HEK293 (cell line): ENCODE data around the gene LHB.

Experiments
- KLF1 ChIP-seq: fragments of 450-650 bp; formaldehyde crosslinking; IDR thresholded peaks from 2 replicates; pipeline ENCODE4 v1.5.1; 2016; ENCODE audit warnings: missing biosample characterization, missing genetic modification characterization
- KLF10 ChIP-seq: fragments of 450-650 bp; IDR thresholded peaks from 2 replicates; pipeline ENCODE4 v1.5.1; 2018; ENCODE audit warnings: missing biosample characterization, mild to moderate bottlenecking, missing genetic modification characterization
- KLF16 ChIP-seq: fragments of 450-650 bp; formaldehyde crosslinking; IDR thresholded peaks from 2 replicates; pipeline ENCODE4 v1.5.1; 2017; ENCODE audit warnings: missing biosample characterization, missing genetic modification characterization
- KLF7 ChIP-seq: fragments of 450-650 bp; formaldehyde crosslinking; IDR thresholded peaks from 2 replicates; pipeline ENCODE4 v1.5.1; 2016; ENCODE audit warnings: missing biosample characterization, missing genetic modification characterization, borderline replicate concordance
- KLF9 ChIP-seq: fragments of 450-650 bp; formaldehyde crosslinking; IDR thresholded peaks from 2 replicates; pipeline ENCODE4 v1.5.1; 2016; ENCODE audit warnings: missing biosample characterization, missing genetic modification characterization, low read depth
- OVOL3 ChIP-seq: fragments of 450-650 bp; formaldehyde crosslinking; IDR thresholded peaks from 2 replicates; pipeline ENCODE4 v1.5.1; 2016; ENCODE audit warnings: missing biosample characterization, missing genetic modification characterization
- SP2 ChIP-seq: fragments of 450-650 bp; formaldehyde crosslinking; IDR thresholded peaks from 2 replicates; pipeline ENCODE4 v1.5.1; 2016; ENCODE audit warnings: missing biosample characterization, missing genetic modification characterization
- TCF7L2 ChIP-seq: IDR thresholded peaks from 2 replicates; pipeline ENCODE4 v1.6.1; 2011; ENCODE audit warnings: low read depth, mild to moderate bottlenecking, inconsistent platforms, low read length, moderate library complexity, borderline replicate concordance
- ZBTB20 ChIP-seq: fragments of 450-650 bp; formaldehyde crosslinking; IDR thresholded peaks from 2 replicates; pipeline ENCODE4 v1.5.1; 2016; ENCODE audit warnings: missing biosample characterization, missing genetic modification characterization
- ZBTB7A ChIP-seq: fragments of 450-650 bp; formaldehyde crosslinking; IDR thresholded peaks from 2 replicates; pipeline ENCODE4 v1.5.1; 2016; ENCODE audit warnings: low read depth, missing biosample characterization, missing genetic modification characterization
- ZFHX2 ChIP-seq: fragments of 450-650 bp; formaldehyde crosslinking; conservative IDR thresholded peaks from 2 replicates; pipeline ENCODE4 v1.5.1; 2016; ENCODE audit warnings: missing biosample characterization, missing genetic modification characterization
- ZFP69B ChIP-seq: fragments of 450-650 bp; formaldehyde crosslinking; IDR thresholded peaks from 2 replicates; pipeline ENCODE4 v1.5.1; 2016; ENCODE audit warnings: missing biosample characterization, missing genetic modification characterization
- ZIC2 ChIP-seq: fragments of 450-650 bp; formaldehyde crosslinking; IDR thresholded peaks from 2 replicates; pipeline ENCODE4 v1.5.1; 2016; ENCODE audit warnings: missing biosample characterization, missing genetic modification characterization
- ZNF133 ChIP-seq: fragments of 450-650 bp; formaldehyde crosslinking; IDR thresholded peaks from 2 replicates; pipeline ENCODE4 v1.5.1; 2016; ENCODE audit warnings: missing biosample characterization, missing genetic modification characterization
- ZNF138 ChIP-seq: fragments of 450-650 bp; formaldehyde crosslinking; IDR thresholded peaks from 2 replicates; pipeline ENCODE4 v1.5.1; 2016; ENCODE audit warnings: missing biosample characterization, missing genetic modification characterization, borderline replicate concordance
- ZNF341 ChIP-seq: fragments of 450-650 bp; formaldehyde crosslinking; IDR thresholded peaks from 2 replicates; pipeline ENCODE4; 2016; ENCODE audit warnings: low read depth, missing biosample characterization, missing genetic modification characterization
- ZNF473 ChIP-seq: fragments of 450-650 bp; formaldehyde crosslinking; IDR thresholded peaks from 2 replicates; pipeline ENCODE4 v1.5.1; 2017; ENCODE audit warnings: missing biosample characterization, missing genetic modification characterization
- ZNF560 ChIP-seq: fragments of 450-650 bp; formaldehyde crosslinking; IDR thresholded peaks from 2 replicates; pipeline ENCODE4 v1.5.1; 2017; ENCODE audit warnings: missing biosample characterization, missing genetic modification characterization, borderline replicate concordance
- TF ChIP-seq, protein P1 (sequence below): IDR thresholded peaks from 2 replicates; pipeline ENCODE4 v1.6.1; 2011; ENCODE audit warnings: mild to moderate bottlenecking, low read depth, low read length, borderline replicate concordance
- TF ChIP-seq, protein P2 (sequence below): fragments of 450-650 bp; formaldehyde crosslinking; IDR thresholded peaks from 2 replicates; pipeline ENCODE4 v1.5.1; 2016; ENCODE audit warnings: missing biosample characterization, missing genetic modification characterization
- TF ChIP-seq, protein P3 (sequence below): fragments of 450-650 bp; formaldehyde crosslinking; IDR thresholded peaks from 2 replicates; pipeline ENCODE4 v1.5.1; 2017; ENCODE audit warnings: missing biosample characterization, missing genetic modification characterization
- TF ChIP-seq, protein P4 (sequence below): fragments of 450-650 bp; formaldehyde crosslinking; IDR thresholded peaks from 2 replicates; pipeline ENCODE4 v1.5.1; 2016; ENCODE audit warnings: missing biosample characterization, missing genetic modification characterization
- TF ChIP-seq, protein P5 (sequence below): fragments of 450-650 bp; formaldehyde crosslinking; IDR thresholded peaks from 2 replicates; pipeline ENCODE4 v1.5.1; 2017; ENCODE audit warnings: missing biosample characterization, missing genetic modification characterization
- TF ChIP-seq, protein P6 (sequence below): fragments of 450-650 bp; formaldehyde crosslinking; IDR thresholded peaks from 2 replicates; pipeline ENCODE4; 2016; ENCODE audit warnings: missing biosample characterization, missing genetic modification characterization
- TF ChIP-seq, protein P7 (sequence below): fragments of 450-650 bp; formaldehyde crosslinking; IDR thresholded peaks from 2 replicates; pipeline ENCODE4 v1.5.1; 2016; ENCODE audit warnings: missing biosample characterization, missing genetic modification characterization
- TF ChIP-seq, protein P8 (sequence below): fragments of 450-650 bp; formaldehyde crosslinking; optimal IDR thresholded peaks from 2 replicates; pipeline ENCODE3; 2016; ENCODE audit warnings: missing biosample characterization, mild to moderate bottlenecking, missing genetic modification characterization

The LHB gene

DNA sequence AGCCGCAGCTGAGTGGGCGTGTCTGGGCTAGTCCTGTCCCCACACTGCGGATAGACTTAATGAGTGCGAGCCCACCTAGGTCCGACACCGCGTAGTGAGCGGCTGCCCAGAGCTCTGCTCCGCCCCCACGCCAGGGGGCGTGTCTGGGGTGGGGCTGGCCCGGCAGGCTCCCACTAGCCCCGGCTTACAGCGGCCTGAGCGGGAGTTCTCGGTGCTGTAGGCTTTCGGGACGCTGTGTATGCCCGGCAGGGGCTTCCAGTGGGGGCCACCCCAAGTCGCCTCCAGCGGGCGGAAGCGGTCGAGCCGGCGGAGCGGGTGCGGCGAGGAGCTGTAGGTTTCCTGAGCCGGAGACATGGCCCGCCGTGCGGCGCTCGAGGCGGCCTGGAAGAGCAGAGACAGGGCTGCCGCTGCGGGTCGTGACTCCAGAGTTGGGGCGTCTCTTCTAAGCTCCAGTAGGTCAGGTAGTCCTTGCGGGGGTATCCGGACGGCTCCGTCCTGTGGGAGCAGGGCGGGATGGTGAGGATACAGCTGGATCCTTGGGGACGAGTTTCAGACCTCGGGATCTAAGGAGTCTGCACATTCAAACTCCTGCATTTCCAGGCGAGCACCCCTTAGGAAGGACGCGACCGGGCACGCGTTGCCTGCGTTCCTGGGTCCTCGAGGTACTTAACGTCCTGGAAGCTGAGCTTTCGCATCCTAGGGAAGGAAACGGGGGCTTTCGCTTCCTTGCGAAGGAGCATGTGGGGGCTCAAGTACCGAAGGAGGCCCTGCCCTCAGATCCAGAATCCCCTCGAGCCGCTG, 39.4 kb upstream of the LHB start (continued):
- TF ChIP-seq, protein P1, sequence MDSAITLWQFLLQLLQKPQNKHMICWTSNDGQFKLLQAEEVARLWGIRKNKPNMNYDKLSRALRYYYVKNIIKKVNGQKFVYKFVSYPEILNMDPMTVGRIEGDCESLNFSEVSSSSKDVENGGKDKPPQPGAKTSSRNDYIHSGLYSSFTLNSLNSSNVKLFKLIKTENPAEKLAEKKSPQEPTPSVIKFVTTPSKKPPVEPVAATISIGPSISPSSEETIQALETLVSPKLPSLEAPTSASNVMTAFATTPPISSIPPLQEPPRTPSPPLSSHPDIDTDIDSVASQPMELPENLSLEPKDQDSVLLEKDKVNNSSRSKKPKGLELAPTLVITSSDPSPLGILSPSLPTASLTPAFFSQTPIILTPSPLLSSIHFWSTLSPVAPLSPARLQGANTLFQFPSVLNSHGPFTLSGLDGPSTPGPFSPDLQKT, result no peak
- TF ChIP-seq, protein P2, sequence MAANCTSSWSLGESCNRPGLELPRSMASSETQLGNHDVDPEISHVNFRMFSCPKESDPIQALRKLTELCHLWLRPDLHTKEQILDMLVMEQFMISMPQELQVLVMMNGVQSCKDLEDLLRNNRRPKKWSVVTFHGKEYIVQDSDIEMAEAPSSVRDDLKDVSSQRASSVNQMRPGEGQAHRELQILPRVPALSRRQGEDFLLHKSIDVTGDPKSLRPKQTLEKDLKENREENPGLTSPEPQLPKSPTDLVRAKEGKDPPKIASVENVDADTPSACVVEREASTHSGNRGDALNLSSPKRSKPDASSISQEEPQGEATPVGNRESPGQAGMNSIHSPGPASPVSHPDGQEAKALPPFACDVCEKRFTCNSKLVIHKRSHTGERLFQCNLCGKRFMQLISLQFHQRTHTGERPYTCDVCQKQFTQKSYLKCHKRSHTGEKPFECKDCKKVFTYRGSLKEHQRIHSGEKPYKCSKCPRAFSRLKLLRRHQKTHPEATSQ, result no peak
- TF ChIP-seq, protein P3, sequence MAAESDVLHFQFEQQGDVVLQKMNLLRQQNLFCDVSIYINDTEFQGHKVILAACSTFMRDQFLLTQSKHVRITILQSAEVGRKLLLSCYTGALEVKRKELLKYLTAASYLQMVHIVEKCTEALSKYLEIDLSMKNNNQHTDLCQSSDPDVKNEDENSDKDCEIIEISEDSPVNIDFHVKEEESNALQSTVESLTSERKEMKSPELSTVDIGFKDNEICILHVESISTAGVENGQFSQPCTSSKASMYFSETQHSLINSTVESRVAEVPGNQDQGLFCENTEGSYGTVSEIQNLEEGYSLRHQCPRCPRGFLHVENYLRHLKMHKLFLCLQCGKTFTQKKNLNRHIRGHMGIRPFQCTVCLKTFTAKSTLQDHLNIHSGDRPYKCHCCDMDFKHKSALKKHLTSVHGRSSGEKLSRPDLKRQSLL, result peak; percentile 73
- TF ChIP-seq ZNF138 (tag by site-specific recombination) (no peak), ZFHX2 (tag by site-specific recombination) (peak; percentile 88), OVOL3 (no peak), KLF7 (no peak), ZNF560 (tag by site-specific recombination) (no peak), KLF16 (tag by site-specific recombination) (peak; percentile 82; the same call in 1 of the 2 replicates), ZIC2 (tag by site-specific recombination) (peak; percentile 75), ZBTB20 (0 out of 2 replicates have a peak, but pooled peaks have one; percentile 43), ZFP69B (tag by site-specific recombination) (no peak), KLF9 (peak; percentile 99), ZNF341 (tag by site-specific recombination) (no peak), TCF7L2 (no peak), ZBTB7A (tag by site-specific recombination) (no peak), SP2 (tag by site-specific recombination) (peak; percentile 84), ZNF473 (tag by site-specific recombination) (no peak), KLF1 (tag by site-specific recombination) (peak; percentile 90), ZNF133 (tag by site-specific recombination) (no peak), KLF10 (tag by site-specific recombination) (peak; percentile 98)
- TF ChIP-seq, protein P4, sequence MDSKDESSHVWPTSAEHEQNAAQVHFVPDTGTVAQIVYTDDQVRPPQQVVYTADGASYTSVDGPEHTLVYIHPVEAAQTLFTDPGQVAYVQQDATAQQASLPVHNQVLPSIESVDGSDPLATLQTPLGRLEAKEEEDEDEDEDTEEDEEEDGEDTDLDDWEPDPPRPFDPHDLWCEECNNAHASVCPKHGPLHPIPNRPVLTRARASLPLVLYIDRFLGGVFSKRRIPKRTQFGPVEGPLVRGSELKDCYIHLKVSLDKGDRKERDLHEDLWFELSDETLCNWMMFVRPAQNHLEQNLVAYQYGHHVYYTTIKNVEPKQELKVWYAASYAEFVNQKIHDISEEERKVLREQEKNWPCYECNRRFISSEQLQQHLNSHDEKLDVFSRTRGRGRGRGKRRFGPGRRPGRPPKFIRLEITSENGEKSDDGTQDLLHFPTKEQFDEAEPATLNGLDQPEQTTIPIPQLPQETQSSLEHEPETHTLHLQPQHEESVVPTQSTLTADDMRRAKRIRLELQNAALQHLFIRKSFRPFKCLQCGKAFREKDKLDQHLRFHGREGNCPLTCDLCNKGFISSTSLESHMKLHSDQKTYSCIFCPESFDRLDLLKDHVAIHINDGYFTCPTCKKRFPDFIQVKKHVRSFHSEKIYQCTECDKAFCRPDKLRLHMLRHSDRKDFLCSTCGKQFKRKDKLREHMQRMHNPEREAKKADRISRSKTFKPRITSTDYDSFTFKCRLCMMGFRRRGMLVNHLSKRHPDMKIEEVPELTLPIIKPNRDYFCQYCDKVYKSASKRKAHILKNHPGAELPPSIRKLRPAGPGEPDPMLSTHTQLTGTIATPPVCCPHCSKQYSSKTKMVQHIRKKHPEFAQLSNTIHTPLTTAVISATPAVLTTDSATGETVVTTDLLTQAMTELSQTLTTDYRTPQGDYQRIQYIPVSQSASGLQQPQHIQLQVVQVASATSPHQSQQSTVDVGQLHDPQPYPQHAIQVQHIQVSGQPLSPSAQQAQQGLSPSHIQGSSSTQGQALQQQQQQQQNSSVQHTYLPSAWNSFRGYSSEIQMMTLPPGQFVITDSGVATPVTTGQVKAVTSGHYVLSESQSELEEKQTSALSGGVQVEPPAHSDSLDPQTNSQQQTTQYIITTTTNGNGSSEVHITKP, result peak; percentile 24; the same call in 1 of the 2 replicates
- TF ChIP-seq, protein P5, sequence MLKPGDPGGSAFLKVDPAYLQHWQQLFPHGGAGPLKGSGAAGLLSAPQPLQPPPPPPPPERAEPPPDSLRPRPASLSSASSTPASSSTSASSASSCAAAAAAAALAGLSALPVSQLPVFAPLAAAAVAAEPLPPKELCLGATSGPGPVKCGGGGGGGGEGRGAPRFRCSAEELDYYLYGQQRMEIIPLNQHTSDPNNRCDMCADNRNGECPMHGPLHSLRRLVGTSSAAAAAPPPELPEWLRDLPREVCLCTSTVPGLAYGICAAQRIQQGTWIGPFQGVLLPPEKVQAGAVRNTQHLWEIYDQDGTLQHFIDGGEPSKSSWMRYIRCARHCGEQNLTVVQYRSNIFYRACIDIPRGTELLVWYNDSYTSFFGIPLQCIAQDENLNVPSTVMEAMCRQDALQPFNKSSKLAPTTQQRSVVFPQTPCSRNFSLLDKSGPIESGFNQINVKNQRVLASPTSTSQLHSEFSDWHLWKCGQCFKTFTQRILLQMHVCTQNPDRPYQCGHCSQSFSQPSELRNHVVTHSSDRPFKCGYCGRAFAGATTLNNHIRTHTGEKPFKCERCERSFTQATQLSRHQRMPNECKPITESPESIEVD (tag by site-specific recombination), result no peak
- TF ChIP-seq, protein P6, sequence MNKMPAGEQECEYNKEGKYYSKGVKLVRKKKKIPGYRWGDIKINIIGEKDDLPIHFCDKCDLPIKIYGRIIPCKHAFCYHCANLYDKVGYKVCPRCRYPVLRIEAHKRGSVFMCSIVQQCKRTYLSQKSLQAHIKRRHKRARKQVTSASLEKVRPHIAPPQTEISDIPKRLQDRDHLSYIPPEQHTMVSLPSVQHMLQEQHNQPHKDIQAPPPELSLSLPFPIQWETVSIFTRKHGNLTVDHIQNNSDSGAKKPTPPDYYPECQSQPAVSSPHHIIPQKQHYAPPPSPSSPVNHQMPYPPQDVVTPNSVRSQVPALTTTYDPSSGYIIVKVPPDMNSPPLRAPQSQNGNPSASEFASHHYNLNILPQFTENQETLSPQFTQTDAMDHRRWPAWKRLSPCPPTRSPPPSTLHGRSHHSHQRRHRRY (tag by site-specific recombination), result no peak
- TF ChIP-seq, protein P7, sequence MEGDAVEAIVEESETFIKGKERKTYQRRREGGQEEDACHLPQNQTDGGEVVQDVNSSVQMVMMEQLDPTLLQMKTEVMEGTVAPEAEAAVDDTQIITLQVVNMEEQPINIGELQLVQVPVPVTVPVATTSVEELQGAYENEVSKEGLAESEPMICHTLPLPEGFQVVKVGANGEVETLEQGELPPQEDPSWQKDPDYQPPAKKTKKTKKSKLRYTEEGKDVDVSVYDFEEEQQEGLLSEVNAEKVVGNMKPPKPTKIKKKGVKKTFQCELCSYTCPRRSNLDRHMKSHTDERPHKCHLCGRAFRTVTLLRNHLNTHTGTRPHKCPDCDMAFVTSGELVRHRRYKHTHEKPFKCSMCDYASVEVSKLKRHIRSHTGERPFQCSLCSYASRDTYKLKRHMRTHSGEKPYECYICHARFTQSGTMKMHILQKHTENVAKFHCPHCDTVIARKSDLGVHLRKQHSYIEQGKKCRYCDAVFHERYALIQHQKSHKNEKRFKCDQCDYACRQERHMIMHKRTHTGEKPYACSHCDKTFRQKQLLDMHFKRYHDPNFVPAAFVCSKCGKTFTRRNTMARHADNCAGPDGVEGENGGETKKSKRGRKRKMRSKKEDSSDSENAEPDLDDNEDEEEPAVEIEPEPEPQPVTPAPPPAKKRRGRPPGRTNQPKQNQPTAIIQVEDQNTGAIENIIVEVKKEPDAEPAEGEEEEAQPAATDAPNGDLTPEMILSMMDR (tag by site-specific recombination), result peak; percentile 81
- TF ChIP-seq, protein P8, sequence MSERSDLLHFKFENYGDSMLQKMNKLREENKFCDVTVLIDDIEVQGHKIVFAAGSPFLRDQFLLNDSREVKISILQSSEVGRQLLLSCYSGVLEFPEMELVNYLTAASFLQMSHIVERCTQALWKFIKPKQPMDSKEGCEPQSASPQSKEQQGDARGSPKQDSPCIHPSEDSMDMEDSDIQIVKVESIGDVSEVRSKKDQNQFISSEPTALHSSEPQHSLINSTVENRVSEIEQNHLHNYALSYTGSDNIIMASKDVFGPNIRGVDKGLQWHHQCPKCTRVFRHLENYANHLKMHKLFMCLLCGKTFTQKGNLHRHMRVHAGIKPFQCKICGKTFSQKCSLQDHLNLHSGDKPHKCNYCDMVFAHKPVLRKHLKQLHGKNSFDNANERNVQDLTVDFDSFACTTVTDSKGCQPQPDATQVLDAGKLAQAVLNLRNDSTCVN (tag by site-specific recombination), result peak; percentile 12
